ENCODE data around the gene NFATC2. TPM values are rescaled to one million over a fixed set of nuclear protein-coding genes. Genes with fewer than 3 reads are reported as not detected.

The NFATC2 gene
- total RNA-seq, 3 donors from 2014 or later, result 6.2 to 7.3 (median 7.2) TPM

- TF ChIP-seq CTCF (IDR thresholded peaks at IDR 0.05), result no peak
- Histone ChIP-seq H3K36me3 (ENCODE audit: low read depth) (no peaks in the 10 kb centered on the region), H3K4me3 (no peak overlapping the region), H3K4me1 (ENCODE audit: low read depth) (no peaks in the 10 kb centered on the region), H3K9me3 (no peaks in the 10 kb centered on the region)
- DNase-seq, result no peak
- no peak for ATAC-seq
- intact Hi-C loops (cut with DNase I, micrococcal nuclease), result no loop called here
These were observed 181.3 kb downstream of the NFATC2 start for GRCh38 chr20:51361258-51361657.

DNA sequence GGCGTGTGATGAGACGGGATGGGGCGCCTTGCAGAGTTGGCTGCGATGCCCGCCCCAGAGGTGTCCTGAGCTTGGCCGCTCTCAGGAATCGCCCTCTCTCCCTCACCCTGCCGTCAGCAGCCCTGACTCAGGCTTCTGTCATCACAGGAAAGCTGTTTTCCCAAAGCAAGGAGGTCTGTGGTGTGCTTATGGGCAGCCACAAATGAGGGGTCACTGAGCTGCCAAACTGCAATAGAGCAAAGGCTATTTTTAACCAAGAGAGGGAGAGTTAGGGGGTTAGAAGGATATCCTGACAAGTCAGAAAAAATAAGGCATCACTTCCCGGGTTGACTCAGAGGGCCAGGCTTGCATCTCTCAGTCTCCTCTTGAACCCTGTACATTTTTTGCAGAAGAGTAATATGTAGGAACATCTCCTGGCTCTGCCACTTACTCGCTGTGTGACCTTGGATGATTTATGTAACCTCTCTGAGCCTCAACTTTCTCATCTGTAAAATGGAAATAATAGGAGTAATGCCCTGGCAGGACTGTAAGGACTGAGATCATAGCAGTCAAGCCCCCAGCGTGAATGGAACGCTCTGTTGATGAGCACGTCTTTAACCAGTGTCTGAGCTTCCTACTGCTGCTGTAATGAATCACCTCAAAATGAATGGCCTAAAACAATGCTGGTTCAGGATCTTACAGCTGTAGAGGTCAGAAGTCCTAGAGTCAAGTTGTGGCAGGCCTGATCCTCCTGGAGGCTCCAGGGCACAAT is 181.9 kb downstream of the NFATC2 start:
- no peak for TF ChIP-seq CTCF (IDR thresholded peaks at IDR 0.05)
- Histone ChIP-seq H3K4me1 (ENCODE audit: low read depth) (no peaks in the 10 kb centered on the region), H3K4me3 (no peak overlapping the region), H3K36me3 (ENCODE audit: low read depth) (no peaks in the 10 kb centered on the region), H3K9me3 (no peaks in the 10 kb centered on the region)
- DNase-seq (no peak), ATAC-seq (no peak)
- intact Hi-C loops (cut with DNase I, micrococcal nuclease), result no loop called here

- H3K4me3 ChIP-seq, result no peak overlapping the region
- H3K9me3 ChIP-seq, result no peaks in the 10 kb centered on the region
- ATAC-seq (no peak), DNase-seq (no peak)
- H3K36me3 ChIP-seq (ENCODE audit: low read depth), result no peaks in the 10 kb centered on the region
- H3K4me1 ChIP-seq (ENCODE audit: low read depth), result no peaks in the 10 kb centered on the region
- TF ChIP-seq CTCF (IDR thresholded peaks at IDR 0.05), result no peak
- intact Hi-C loops (cut with DNase I, micrococcal nuclease), result no loop called here
These were observed 182.6 kb downstream of the NFATC2 start for GRCh38 chr20:51359947-51360346.

- intact Hi-C loops (cut with DNase I, micrococcal nuclease), result no loop called here
- DNase-seq (no peak), ATAC-seq (no peak)
- H3K4me3 ChIP-seq, result no peak overlapping the region
- H3K36me3 ChIP-seq (ENCODE audit: low read depth), result no peaks in the 10 kb centered on the region
- H3K4me1 ChIP-seq (ENCODE audit: low read depth), result no peaks in the 10 kb centered on the region
- H3K9me3 ChIP-seq, result no peaks in the 10 kb centered on the region
- TF ChIP-seq CTCF (IDR thresholded peaks at IDR 0.05), result no peak
These were observed 183.1 kb downstream of the NFATC2 start for GRCh38 chr20:51359401-51359800.

DNA sequence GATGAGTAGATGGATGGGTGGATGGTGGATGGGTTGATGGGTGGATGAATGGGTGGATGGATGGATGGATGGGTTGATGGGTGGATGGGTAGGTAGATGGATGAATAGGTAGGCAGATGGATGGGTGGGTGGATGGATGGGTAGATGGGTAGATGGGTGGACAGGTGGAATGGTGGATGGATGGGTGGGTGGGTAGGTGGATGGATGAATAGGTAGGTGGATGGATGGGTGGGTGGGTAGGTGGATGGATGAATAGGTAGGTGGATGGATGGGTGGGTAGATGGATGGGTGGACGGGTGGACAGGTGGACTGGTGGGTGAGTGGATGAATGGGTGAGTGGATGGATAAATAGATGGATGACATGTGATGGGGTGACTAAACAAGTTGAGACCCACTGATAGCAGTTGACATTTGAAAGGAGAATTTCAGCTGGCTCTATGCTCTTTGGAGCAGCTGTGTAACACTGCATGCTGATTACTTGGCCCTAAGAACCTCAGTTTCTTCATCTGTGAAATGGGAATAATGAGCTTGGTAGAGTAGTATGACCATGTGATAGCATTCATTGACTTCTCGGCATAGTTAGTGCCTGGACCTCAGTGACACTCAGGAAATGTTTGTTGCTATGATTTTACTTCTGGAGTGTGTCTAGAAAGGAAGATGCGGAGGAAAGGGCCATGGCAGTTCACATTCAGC is 184.3 kb downstream of the NFATC2 start:
- Histone ChIP-seq H3K4me3 (no peak overlapping the region), H3K4me1 (ENCODE audit: low read depth) (no peaks in the 10 kb centered on the region), H3K9me3 (no peaks in the 10 kb centered on the region), H3K36me3 (ENCODE audit: low read depth) (no peaks in the 10 kb centered on the region)
- intact Hi-C loops (cut with DNase I, micrococcal nuclease), result no loop called here
- TF ChIP-seq CTCF (IDR thresholded peaks at IDR 0.05), result no peak
- ATAC-seq (no peak), DNase-seq (no peak)

All from mucosa of descending colon (tissue), 3 donors.